ENCODE data around the gene HOXD1. TPM values are rescaled to one million over a fixed set of nuclear protein-coding genes. Genes with fewer than 3 reads are reported as not detected.

Gene HOXD1
- total RNA-seq, 1 experiment from 2014 or later: not detected

- no peaks in the 10 kb centered on the region for H3K23me2 ChIP-seq (ENCODE audit: insufficient read length, low read depth, low read length, poor library complexity, severe bottlenecking)
- H3K79me1 ChIP-seq (ENCODE audit: insufficient read depth, low read depth, low read length, poor library complexity, severe bottlenecking): no peaks in the 10 kb centered on the region
- no peak overlapping the region for H3K4me2 ChIP-seq (ENCODE audit: insufficient read depth, insufficient read length, low read length)
- H3K4me3 Mint-ChIP-seq: peak overlapping the region in 1 of 2 experiments; percentile 38; a peak in 2 of 5 replicates
- no peak overlapping the region for H4K91ac ChIP-seq (ENCODE audit: insufficient read length, low read depth, low read length)
- no peak overlapping the region for H3K27ac ChIP-seq (ENCODE audit: insufficient read length, low read depth, low read length)
- H3K18ac ChIP-seq (ENCODE audit: insufficient read length, low read depth, low read length): no peak overlapping the region
- no peaks in the 10 kb centered on the region for H3K9me3 ChIP-seq (ENCODE audit: control insufficient read depth, low read depth, low read length)
- H2BK5ac ChIP-seq (ENCODE audit: insufficient read length, low read length): no peak overlapping the region
- no peak overlapping the region for H4K5ac ChIP-seq (ENCODE audit: insufficient read length, low read depth, low read length)
- H3T11ph ChIP-seq (ENCODE audit: low read length): no peak overlapping the region
- no peak overlapping the region for H4K8ac ChIP-seq (replicated peaks; ENCODE audit: insufficient read length, low read depth, low read length)
- H2BK20ac ChIP-seq (ENCODE audit: low read depth, low read length, poor library complexity, severe bottlenecking): no peak overlapping the region
- peaks cover 3 to 33% of the 10 kb centered on the region in 2 experiments; a peak in 3 of 4 replicates for H3K4me1 Mint-ChIP-seq
- TF ChIP-seq, protein P1, sequence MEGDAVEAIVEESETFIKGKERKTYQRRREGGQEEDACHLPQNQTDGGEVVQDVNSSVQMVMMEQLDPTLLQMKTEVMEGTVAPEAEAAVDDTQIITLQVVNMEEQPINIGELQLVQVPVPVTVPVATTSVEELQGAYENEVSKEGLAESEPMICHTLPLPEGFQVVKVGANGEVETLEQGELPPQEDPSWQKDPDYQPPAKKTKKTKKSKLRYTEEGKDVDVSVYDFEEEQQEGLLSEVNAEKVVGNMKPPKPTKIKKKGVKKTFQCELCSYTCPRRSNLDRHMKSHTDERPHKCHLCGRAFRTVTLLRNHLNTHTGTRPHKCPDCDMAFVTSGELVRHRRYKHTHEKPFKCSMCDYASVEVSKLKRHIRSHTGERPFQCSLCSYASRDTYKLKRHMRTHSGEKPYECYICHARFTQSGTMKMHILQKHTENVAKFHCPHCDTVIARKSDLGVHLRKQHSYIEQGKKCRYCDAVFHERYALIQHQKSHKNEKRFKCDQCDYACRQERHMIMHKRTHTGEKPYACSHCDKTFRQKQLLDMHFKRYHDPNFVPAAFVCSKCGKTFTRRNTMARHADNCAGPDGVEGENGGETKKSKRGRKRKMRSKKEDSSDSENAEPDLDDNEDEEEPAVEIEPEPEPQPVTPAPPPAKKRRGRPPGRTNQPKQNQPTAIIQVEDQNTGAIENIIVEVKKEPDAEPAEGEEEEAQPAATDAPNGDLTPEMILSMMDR (conservative IDR thresholded peaks at IDR 0.05): no peak
- no peaks in the 10 kb centered on the region for H3K79me2 ChIP-seq (ENCODE audit: insufficient read depth, low read length)
- peaks cover 100% of the 10 kb centered on the region for H3K27me3 Mint-ChIP-seq (ENCODE audit: low read depth)
- no peak for DNase-seq
- no peak overlapping the region for H3K27ac Mint-ChIP-seq
- H3K4me1 ChIP-seq (ENCODE audit: insufficient read depth, low read length): no peaks in the 10 kb centered on the region
- no peak overlapping the region for H2AFZ ChIP-seq (ENCODE audit: low read length)
- H3K4ac ChIP-seq (ENCODE audit: low read depth, low read length): no peak overlapping the region
- no peak overlapping the region for H2BK12ac ChIP-seq (ENCODE audit: insufficient read length, low read depth, low read length)
- peaks cover 2% of the 10 kb centered on the region for H4K20me1 ChIP-seq (ENCODE audit: control insufficient read depth, insufficient read depth, insufficient read length)
- no peak overlapping the region for H2BK120ac ChIP-seq (ENCODE audit: low read depth, low read length, poor library complexity, severe bottlenecking)
- H2BK15ac ChIP-seq (ENCODE audit: low read depth, low read length): no peak overlapping the region
- no peak overlapping the region for H3K14ac ChIP-seq (ENCODE audit: insufficient read depth, low read length)
- H3K23ac ChIP-seq (ENCODE audit: insufficient read length, low read depth, low read length): no peak overlapping the region
- H3K36me3 Mint-ChIP-seq (ENCODE audit: insufficient read depth in 1 of 3, low read depth in 3 of 3): no peaks in the 10 kb centered on the region; a peak in 1 of 7 replicates
- H3K9ac ChIP-seq (ENCODE audit: extremely low read depth, insufficient read length, low read length): no peak overlapping the region
- WGBS (ENCODE audit: extremely low coverage, insufficient read length, low lambda C conversion rate): no CpG with 5 or more reads among the region's 29 CpGs
- H3K56ac ChIP-seq (ENCODE audit: insufficient read length, low read depth, low read length): no peak overlapping the region
- peaks cover 2 to 5% of the 10 kb centered on the region in 2 experiments; a peak in 3 of 5 replicates for H3K9me3 Mint-ChIP-seq
- peaks cover 99% of the 10 kb centered on the region for H3K27me3 ChIP-seq (ENCODE audit: insufficient read depth, low read length)
- no peak overlapping the region for H2AK5ac ChIP-seq (ENCODE audit: insufficient read length, low read length)
Observed at GRCh38 chr2:176162911-176163671, 25.4 kb upstream of the HOXD1 start.
